GM18499 (cell line): ENCODE results near the gene KLC1.

Source experiments
- ATAC-seq: cut with Tn5 transposase; IDR thresholded peaks from one replicate; pipeline ENCODE4 v1.9.1; 2021; ENCODE audit warnings: moderate number of reproducible peaks; ENCODE audit not compliant: insufficient read depth, unreplicated experiment

Gene KLC1

DNA sequence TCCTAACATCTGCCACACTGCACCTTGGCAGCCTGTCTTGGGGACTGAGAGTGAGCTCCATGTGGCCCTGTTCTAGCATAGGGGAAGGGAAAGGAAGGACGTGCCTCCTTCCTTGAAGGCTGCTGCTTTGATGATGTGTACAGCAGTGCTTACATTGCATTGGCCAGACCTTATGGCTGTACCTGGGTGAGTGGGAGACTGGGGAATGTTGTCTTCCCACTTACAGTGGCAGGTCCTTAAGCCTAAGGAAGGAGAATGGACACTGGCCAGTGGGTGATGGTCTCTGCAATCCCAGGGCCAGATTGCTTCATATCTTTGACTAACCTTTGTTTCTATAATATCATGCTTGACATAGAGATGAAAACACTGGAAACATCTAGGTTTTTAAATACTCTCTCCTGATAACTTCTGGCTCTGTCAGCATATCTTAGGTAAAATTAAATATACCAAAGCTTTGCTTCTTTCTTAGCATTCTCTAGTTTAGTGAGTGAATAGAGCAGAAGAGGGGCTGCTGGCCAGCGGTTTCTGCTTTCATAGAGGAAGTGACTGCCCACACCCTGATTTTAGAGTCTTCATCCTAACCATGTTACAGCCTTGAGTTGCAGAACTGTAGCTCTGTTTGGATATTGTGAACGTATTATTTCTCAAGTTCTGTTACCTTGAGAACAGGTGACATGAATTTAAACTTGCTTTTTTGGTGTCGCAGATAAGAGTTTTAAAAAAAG lies 27.2 kb downstream of the KLC1 start:
- ATAC-seq: no peak

DNA sequence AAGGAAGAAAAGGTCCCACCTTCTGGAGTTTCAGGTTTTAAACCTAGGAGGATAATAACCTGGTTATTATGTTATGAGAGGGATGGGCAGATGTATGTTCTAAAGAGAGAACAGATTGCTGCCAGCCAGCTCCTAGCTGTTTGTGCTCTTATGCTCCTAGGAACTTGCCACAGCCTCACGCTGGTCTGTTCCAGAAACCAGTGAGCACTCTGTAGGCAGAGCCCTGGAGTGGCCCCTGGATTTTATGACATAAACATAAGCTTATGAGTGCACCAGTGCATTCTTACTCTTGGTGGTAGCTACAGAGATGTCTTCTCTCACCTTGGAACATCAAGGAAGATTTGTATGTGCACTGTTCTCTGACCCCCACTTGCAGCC lies 27.7 kb downstream of the KLC1 start:
- no peak for ATAC-seq

DNA sequence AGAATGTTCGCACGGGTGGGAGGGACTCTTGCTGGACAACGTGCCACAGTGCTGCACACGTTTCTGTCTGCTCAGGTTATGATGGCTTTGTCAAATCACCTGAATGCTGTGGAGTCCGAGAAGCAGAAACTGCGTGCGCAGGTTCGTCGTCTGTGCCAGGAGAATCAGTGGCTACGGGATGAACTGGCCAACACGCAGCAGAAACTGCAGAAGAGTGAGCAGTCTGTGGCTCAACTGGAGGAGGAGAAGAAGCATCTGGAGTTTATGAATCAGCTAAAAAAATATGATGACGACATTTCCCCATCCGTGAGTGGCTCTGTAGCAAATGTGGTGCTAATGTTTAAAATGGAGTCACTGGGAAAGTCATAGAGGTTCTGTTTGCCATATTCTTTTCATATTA lies 28.5 kb downstream of the KLC1 start:
- no peak for ATAC-seq

DNA sequence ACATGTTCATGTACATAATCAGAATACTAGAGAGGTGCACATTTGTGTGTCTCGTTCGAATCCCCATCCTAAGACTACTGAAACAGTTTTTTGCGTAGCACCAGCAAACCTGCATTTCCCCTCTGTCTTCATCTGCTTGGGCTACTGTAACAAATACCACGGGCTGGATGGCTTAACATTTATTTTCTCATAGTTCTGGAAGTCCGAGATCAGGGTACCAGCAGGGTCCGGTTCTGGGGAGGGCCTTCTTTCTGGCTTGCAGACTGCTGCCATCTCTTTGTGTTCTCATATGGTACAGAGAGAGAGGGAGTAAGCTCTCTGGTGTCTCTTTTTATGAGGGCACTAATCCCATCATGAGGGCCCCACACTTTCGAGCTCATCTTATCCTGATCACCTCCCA lies 30.6 kb downstream of the KLC1 start:
- ATAC-seq: no peak

DNA sequence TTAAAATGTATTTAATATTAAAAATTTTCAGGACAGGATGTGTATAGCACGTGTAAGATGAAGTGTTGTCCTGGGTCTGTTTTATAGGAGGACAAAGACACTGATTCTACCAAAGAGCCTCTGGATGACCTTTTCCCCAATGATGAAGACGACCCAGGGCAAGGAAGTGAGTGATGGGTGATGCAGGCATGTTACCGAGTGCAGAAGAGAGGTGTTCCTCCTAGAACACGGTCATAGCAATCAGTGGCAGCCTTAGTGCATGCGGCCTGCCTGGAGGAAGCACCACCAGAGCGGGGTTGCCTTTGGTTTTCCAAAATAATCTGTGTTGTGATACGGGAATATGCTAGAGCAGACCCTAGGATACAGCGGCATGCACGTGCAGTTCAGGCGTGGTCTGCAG lies 33.0 kb downstream of the KLC1 start:
- no peak for ATAC-seq

DNA sequence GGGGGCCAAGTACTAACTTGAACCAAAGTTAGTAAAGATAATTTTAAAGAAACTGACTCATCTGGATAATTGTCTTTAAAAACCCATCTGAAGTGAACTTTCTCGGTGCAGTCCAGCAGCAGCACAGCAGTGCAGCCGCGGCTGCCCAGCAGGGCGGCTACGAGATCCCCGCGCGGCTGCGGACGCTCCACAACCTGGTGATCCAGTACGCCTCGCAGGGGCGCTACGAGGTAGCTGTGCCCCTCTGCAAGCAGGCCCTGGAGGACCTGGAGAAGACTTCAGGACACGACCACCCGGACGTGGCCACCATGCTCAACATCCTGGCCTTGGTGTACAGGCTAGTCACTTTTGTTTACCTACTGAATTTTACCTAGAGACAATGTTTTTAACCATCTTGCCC lies 33.6 kb downstream of the KLC1 start:
- no peak for ATAC-seq

DNA sequence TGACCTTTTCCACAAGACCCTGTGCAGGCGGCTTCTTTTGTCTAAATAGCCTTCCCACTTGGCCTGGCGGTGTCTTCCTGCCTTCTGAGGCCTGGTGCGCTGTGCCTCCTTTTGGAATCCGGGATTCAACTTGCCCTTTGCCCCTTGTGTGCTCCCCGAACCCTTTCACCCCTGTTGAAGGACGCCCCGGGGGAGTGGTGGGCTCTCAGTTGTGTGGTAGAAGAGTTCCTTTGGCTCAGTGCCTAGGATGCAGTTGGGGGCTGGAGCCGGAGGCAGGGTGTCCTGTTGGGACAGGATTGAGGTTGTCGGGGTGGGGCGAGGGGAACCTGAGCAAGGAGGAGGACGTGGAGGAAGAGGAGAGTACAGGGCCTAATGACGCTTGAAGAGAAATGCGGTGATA lies 34.5 kb downstream of the KLC1 start:
- no peak for ATAC-seq

DNA sequence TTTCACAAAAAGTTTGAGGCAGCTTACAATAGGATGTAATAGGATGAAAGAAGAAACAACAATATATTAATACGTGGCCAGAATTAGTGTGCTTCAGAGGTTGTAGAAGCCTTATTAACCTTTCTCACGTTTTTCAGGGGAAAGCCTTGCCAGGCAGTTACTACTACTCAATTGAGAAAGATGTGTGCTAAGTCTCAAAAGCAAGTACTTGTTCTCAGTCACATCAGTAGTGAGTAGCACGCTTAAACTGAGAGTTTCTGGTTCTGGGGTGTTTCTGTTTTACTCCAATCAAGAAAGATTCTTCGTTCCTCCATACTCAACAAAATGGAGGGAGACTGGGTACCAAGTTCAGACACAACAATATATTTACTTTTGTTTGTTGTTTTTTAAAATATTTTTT lies 38.7 kb downstream of the KLC1 start:
- ATAC-seq: no peak

DNA sequence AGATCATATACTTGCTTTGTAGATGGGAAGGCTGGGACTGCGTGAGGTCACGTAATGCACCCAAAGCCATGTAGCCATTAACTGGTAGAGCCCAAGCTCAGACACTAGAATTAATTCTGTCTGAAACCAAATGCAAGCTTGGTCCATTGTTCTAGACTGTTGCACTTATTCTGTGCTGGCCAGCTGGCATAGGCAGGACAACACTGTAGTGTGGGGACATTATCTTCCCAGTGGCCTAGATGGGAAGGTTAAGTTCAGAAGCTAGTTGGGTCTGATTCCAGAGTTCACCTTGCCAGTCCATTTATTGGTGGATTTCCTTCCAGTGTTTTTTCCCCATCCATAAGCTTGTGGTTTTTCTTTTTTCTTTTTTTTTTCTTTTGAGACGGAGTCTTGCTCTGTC lies 39.1 kb downstream of the KLC1 start:
- ATAC-seq: no peak

DNA sequence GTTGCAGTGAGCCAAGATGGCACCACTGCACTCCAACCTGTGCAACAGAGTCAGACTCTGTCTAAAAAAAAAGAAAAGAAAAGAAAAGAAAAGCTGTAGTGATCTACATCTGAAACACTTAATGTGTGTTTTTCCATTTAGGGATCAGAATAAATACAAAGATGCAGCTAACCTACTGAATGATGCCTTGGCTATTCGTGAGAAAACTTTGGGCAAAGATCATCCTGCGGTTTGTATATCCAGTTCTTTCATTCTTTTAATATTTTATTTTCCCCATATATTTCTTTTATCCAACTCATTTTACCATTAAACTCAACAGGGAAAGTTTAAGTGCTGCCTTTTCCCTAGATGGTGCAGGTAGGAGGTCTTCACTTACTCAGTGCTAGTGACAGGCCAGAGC lies 40.4 kb downstream of the KLC1 start:
- no peak for ATAC-seq

DNA sequence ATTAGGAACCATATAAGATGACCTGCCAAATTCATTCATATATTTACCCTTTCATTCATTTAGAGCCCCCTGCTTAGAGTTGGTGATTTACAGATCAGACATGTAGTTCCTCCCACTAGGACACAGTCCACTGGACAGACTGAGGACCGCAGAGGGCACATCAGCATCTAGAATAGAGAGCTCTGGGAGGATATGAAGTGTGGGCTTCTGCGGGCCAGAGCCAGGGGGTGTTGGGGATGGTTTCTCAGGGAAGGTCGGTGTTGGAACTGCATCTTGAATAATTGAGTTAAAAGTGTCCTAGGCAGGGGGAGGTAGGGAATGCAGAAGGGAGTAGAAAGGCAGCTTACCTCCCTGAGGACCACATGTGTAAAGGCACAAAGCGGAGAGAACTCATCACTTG lies 42.9 kb downstream of the KLC1 start:
- no peak for ATAC-seq

DNA sequence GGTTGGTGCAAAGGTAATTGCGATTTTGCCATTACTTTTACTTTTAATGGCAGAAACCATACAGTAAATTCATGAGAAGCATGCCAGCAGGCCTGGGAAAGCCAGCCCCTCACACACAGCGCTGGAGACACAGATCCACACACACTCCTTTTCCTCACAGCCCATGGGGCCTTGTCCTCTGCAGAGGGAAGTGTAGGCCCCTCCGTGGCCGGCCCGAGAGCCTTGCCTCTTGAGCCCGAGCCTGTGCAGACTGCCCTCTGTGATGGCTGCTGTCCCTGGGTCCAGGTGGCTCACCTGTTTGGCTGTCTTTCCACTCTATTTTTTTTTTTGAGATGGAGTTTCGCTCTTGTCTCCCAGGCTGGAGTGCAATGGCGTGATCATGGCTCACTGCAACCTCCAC lies 46.9 kb downstream of the KLC1 start:
- ATAC-seq: no peak

DNA sequence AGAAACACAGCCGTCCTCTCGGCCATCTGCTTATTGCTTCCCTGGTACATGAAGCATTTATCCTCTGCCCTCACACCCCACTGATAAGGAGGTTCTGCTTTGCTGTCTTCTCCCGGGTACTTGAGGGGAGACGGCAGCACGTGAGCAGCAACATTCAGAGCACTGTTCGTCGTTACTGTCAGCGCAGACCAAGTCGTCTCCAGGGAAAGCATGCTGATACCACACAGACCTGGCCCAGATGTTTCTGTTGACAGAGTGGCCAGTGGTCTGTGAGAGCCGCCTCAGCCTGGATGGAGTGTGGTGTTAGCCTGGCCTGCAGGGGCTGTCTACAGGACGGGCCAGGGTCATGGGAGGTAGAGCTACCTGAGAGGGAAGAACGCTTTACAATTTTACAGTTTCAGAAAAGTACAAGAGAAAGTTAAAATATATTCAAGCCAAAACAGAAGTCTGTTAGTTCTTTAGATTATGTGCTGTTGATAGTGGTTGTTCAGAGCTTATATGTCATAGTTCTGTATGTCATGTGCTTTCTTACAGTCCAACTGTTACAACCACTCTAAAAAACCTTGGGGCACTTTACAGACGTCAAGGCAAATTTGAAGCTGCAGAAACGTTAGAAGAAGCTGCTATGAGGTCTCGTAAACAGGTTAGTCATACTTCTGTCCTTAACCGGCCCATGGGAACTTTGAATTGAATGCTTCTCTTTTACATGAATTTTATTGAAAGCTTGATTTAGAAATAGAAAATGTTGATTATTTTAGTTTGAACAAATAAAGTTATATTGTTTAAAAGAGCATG lies 48.1 kb downstream of the KLC1 start:
- ATAC-seq: no peak

DNA sequence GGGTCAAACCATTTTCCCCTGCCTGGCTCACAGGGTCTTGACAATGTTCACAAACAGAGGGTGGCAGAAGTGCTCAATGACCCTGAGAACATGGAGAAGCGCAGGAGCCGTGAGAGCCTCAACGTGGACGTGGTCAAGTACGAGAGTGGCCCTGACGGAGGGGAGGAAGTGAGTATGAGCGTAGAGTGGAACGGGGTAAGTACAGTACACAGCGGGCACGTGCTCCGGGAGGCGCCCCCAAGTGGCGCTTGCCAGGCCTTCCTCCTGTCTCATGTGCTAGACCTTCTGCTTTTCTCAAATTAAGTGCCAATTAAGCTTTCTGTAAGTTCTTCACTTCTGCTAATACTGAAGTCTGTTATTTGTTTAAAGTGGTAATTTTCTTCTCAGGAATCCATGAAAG lies 50.3 kb downstream of the KLC1 start:
- no peak for ATAC-seq

DNA sequence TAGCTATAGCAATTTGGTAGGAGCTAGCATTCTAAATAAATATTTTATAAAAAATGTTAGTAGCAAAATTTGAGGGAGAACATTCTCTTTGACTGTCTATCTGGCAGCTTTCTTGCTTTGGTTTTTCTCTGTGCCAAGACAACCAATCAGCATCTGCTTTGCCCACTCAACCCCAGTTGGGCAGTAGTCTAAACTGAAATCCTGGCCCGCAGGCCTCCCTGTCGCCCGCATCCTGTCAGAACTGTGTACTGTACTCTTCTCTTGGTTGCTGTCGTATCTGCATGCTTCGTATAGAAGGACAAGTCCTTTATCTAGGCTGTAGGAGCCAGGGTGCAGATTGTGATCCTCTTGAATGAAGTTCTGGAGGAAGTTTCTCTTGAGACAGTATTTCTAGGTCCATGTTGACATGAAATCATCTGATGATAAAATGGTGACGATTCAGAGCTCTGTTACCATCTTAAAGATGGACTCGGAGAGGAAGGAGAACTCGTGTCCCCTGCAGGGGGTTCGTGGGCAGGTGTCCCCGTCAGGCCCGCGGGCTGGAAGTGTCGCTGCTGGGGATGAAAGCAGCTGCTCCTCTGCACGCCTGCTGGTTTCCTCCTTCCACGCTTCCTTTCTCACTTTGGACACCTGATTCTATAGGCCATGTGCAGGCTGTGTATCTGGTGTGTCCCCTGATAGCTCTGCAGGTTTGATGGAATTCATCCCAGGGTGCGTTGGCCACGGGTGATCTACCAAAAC lies 51.6 kb downstream of the KLC1 start:
- ATAC-seq: no peak

DNA sequence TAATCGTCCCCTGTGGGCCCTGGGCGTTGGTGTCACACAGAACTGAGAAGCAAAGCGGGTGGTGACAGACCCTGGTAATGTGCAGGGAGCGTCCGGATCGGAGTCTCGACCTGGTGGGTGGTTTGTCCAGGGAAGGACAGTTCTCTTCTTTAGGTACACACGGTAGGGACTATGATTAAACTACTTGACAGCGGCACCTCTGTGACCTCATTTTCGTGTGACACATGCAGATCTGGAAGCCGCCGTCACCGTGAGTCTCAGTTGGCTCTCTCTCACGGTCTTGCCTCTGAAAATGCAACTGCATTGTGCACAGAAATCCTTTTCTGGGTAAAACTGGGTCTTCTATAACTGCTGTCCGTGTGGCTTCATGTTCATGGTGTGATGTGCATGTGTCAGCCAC lies 54.1 kb downstream of the KLC1 start:
- no peak for ATAC-seq

DNA sequence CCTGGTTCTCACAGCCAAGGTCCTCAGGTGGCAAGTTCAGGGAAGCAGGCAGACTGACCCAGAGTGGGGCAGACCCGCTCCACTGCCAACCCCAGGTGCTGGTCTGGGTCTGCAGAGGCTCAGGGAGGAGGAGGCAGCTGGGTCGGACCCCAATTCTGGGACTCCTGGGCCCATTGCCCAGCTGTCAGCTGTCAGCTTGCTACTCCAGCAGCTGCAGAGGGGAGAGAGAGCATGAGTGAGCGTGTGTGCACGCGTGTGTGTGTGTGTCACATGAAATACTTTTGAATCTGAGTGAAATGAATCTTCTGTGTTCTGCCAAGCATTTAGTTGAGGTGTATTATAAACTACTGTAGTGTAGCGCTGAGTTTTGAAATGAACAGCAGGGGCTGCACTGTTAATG lies 55.5 kb downstream of the KLC1 start:
- no peak for ATAC-seq

DNA sequence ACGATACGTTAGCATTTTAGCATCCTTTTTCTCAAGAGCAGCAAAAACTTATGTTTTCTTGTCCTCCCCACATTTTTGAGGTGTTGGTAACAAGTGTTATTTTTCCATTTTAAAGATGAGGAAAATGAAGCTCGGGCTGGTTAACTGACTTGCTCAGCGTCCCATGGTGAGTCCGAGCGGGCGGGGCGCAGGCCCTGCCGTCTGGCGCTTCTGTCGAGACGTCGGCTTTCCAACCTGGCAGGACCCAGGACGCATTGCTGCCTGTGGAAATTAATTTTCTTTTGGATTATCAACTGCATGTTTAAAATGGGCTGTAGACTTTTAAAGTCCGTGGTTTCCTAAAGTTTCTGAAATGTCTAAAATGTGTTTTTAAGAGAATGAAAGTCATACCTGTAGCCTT lies 55.9 kb downstream of the KLC1 start:
- no peak for ATAC-seq

DNA sequence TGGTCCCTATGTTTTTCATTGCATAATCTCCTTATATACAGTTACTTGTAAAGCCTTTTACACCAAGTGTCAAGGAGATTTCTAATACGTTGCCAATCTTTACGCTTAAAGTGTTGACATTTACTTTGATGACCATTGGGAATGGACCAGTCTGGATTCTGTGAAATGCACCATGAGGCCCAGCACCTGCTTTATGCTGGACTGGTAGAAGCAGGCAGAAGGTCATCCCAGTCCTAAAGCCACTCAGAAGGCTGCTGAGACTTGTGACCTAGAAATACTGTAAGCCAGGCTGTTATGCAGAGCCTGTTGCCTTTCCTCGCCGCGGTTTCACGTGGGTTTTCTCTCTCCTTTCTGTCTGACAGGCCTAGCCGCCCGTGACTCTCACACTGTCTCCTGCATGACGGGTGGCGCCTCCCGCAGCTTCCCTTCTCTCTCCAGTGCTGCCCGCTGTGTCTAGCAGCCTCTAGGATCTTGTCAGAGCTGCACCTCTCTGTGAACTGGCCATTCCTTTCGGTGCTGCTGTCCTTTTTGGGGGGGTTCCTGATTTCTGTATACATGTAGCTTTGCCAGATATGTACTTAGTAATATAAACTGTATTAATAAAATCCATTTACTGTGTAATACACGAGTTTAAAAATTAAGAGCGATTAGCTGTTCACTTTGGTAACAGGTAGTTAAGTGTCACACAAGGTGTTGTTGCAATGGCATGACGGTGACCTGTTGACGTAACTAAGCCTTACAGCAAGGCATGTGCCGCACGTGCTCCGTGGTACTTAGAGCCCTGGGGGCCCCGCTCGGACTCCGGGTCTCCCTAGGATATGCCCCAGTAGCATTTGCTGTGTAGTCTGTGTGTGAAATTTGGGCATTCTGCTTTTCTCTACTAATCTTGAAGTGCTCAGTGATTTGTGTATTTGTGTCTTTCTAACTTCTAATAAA lies 56.5 kb downstream of the KLC1 start:
- no peak for ATAC-seq

DNA sequence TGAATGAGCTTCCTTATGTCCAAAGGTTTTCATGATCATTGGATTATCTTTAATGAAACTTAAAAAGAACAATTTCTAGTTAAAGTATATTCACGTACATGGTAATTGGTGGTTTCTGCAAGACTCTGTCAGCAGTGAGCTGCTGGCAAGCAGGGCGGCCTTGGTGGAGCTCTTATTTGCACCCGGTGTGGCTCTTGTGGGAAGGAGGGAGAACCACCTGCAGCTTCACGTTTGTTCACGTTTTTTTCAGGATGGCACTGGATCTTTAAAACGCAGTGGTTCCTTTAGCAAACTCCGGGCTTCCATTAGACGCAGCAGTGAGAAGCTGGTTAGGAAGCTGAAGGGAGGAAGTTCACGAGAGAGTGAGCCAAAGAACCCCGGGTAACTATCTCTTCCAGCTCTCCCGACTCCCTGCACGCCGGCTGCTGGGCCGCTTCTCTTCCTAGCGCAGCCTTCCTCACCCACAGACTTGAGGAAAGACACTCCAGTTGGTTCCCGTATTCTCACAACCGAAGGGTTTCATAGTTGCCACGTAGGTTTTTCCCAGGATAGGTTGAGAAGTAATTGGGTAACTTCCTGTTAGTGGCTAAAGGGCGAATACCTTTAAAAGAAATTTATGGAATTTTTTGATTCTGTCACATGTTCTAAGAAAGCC lies 57.9 kb downstream of the KLC1 start:
- no peak for ATAC-seq
